SK-MEL-5 (cell line): ENCODE results near the gene LGR4. TPM values are rescaled to one million over a fixed set of nuclear protein-coding genes. Genes with fewer than 3 reads are reported as not detected.

ENCODE experiments used
- DNase-seq: peaks from one replicate; pipeline ENCODE4 v3.0.0-alpha.2; 2016; ENCODE audit warnings: low read depth, low spot score
- in situ Hi-C: cut with HindIII; loops from 2 replicates; pipeline ENCODE4 v1.10.0; 2016; ENCODE audit warnings: low sequenced_read_pairs, high pct_unique_total_duplicates, low pct_unique_long_range_greater_than_20kb
- total RNA-seq: library from RNA; depleted of rRNA; stranded (reverse); fragments of >200 nt; shearing (Covaris generic); gene quantifications from 2 replicates; pipeline ENCODE4 v1.2.3, GENCODE V29; 2014

Gene LGR4
- total RNA-seq, 1 experiment from 2014 or later, result 10.2 TPM

GRCh38 chr11:27375370-27375769 is 97.2 kb downstream of the LGR4 start:
- no peak for DNase-seq
- in situ Hi-C loops, result no loop called here

DNA sequence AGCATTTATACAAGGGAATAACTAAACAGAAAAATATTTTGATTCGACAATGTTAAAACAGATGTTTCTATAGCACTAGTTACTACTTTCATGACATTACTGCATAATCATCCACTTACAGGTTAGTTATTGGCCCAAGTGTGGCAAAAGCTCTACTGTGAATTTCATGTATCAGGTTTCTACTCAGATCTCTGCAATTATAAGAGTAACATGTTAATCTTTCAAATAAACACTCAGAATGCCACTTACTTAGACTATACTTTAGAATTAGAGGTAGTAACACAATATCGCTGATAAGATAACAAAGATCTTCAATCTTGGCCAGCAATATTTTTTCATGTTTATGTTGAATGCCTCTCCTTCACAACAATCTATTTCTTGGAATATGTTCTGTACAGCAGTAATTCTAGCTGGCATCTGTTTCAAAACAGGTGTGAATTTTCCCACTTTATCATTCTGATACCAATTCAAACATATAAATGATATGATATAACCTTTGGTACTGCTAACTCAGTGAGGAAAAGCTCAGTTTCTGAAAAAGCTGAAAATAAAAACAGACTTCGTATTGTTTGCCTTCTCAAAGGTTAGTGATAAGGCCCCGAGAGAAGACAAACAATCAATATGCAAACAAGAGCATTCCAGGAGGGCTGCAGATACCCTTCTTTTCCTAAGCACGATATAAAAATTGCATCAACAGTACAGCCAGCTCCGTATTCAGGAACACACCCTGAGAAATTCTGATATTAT is 98.6 kb downstream of the LGR4 start:
- no peak for DNase-seq
- in situ Hi-C loops, result no loop called here

GRCh38 chr11:27373392-27373791 is 99.2 kb downstream of the LGR4 start:
- in situ Hi-C loops, result no loop called here
- no peak for DNase-seq

DNA sequence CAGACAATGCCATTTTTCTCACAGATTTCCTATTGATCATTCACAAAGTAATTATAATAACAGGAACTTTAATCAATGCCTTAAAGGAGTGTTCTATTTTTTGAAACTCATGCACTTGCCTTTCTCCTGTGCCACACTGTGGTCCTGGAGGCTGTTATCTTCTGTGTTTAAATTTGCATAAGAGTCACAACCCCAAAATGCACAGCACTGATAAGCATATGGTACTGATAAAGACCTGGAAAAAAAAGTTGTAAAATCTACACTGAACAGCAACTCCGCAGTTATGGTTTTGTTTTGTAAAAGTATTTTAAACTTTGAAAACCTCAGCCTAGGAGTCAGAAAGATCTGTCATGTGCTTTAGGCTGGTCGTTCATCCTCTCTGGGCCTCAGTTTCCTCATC is 100.4 kb downstream of the LGR4 start:
- in situ Hi-C loops, result no loop called here

DNA sequence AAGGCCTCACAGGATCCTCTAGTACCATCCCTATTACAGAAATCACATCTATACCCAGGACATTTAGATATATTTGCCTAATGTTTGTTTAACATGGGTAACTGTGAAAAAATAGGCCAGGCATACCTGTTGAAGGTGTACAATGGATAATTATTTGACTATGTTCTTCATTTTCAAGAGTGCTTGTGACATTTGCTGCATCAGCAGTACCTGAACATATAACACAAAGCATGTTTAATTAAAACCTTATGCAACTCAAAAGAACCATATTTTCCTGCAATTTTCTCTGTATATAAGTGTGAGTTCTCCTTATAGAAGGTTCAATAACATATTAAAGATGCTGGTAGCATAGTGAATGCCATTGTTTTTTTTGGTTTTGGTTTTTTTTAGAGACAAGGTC is 101.1 kb downstream of the LGR4 start:
- in situ Hi-C loops, result no loop called here
- no peak for DNase-seq

More for the DNA sequence above, 100.4 kb downstream of the LGR4 start:
- no peak for DNase-seq

DNA sequence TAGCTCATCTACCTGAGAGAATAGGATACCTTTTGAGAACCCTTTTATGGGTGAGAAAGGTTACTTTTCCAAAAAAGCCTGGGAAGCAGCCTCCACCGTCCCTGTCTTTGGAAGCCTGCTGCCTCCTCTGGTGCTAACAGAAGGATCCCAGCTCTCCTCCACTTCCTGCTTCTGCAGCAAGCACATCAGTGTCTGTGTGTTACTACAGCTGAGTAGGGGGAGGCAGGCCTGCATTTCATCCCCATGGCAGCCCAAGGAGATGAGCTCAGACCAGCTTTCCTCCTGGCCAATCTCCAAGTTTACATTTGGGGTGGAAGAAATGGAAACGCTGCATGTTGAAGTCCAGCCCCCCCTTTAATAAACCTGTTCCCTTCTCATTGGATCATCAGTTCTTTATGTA is 102.2 kb downstream of the LGR4 start:
- in situ Hi-C loops, result no loop called here
- DNase-seq, result no peak

GRCh38 chr11:27367881-27368280 is 104.7 kb downstream of the LGR4 start:
- DNase-seq, result no peak
- in situ Hi-C loops, result no loop called here

GRCh38 chr11:27363576-27364117 is 108.9 kb downstream of the LGR4 start:
- no peak for DNase-seq
- in situ Hi-C loops, result no loop called here

- peak; percentile 90 for DNase-seq
- in situ Hi-C loops, result no loop called here
Measured at GRCh38 chr11:27362749-27363575, 109.6 kb downstream of the LGR4 start, which contains the start of gene CCDC34. TSS of gene CCDC34 (minus strand) at chr11:27363215. CDS start at chr11:27363194, 21 bp downstream.

- in situ Hi-C loops, result no loop called here
- no peak for DNase-seq
Measured at GRCh38 chr11:27361649-27362431, 110.8 kb downstream of the LGR4 start.

DNA sequence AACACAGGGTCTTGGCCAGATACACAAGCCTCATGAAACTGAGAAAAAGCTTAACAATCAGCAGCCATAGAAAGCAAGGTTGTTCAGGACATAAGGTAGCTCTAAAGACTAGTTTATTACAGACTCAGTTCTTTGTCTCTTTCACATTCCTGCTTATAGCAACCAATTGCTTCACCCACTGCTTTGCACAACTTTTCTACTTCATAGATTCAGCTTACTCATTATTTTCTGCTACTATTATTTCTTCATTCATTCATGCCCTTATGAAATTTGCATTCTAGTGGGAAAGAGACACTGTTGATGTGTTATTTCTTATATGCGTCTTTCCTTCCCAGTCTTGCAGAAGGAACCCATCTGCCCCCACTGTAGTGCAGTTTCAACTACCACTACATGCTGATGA is 114.3 kb downstream of the LGR4 start:
- in situ Hi-C loops, result no loop called here

GRCh38 chr11:27357250-27357649 is 115.3 kb downstream of the LGR4 start:
- no peak for DNase-seq
- in situ Hi-C loops, result no loop called here

More for the DNA sequence above, 114.3 kb downstream of the LGR4 start:
- DNase-seq, result no peak

GRCh38 chr11:27356624-27357222 is 115.9 kb downstream of the LGR4 start:
- no peak for DNase-seq
- in situ Hi-C loops, result no loop called here

- in situ Hi-C loops, result no loop called here
- DNase-seq, result no peak
Measured at GRCh38 chr11:27355575-27356104, 117.0 kb downstream of the LGR4 start.

GRCh38 chr11:27354359-27354965 is 118.1 kb downstream of the LGR4 start:
- DNase-seq, result no peak
- in situ Hi-C loops, result no loop called here

- in situ Hi-C loops, result no loop called here
- DNase-seq, result no peak
Measured at GRCh38 chr11:27353593-27354358, 118.8 kb downstream of the LGR4 start.
